Measurements from ENCODE around the gene CBS.
"Not testable (repeated sequence)": the region's sequence is repeated elsewhere in the genome, so short reads cannot be mapped to it uniquely, and the experiment has no call there.

Gene CBS
- 0.17 to 2.0 (median 0.58) reads per million in 17 experiments for total RNA-seq

GRCh38 chr21:43075170-43076022, at the start of gene CBS:
CBS (minus strand) TSS chr21:43075835; CDS start chr21:43072193, 3,642 bp downstream.
- not testable (repeated sequence) for DNase-seq

DNA sequence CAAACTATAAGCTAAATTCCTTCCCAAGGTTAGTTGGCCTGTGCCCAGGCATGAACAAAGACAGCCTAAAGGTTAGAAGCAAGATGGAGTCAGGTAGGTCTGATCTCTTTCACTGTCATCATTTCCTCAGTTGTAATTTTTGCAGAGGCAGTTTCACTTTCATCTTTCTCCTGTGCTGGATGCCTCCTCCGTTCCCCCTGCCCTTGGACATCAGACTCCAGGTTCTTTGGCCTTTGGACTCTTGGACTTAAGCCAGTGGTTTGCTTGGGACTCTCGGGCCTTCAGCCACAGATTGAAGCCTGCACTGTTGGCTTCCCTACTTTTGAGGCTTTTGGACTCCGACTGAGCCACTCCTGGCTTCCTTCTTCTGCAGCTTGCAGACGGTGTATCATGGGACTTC, 40.3 kb upstream of the CBS start:
- DNase-seq = not testable (repeated sequence)

- DNase-seq = not testable (repeated sequence)
Measured at GRCh38 chr21:43114483-43114882, 38.8 kb upstream of the CBS start.

DNA sequence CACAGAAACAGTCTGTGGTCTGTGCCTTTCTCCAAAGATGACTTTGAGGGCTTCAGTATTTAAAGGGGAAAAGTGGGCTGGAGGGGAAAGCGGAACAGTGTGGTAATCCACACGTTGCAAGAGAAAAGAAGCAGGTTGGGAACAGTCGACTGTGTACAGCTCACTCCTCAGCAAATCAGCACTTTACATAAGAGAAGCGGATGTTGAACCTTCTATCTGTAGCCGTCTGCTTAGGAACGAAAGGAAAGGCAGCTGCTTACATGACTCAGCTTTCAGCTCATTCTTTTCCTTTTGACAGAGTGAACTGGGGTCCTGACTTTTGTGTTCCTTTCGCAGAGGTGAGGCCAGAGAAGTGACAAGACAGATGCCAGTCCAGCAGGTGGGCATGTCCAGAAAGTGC, 33.4 kb upstream of the CBS start:
- DNase-seq = not testable (repeated sequence)

- not testable (repeated sequence) for DNase-seq
Measured at GRCh38 chr21:43108177-43108576, 32.5 kb upstream of the CBS start.

DNA sequence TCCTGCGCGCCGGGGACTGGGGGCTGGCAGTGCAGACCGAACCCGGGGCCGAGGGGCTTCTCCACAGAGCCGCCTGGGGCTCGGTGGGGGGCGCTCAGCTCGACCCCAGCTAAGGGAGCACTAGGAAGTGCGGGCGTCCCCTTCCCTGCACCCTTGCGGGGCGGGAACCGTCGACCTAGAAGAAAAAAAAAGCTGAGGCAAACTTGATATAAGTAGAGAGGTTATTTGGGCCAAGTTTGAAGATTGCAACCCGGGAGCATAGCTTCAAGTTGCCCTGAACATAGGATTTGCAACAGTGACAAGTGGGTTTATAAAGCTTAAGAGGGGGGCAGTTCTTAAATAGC, 32.1 kb upstream of the CBS start:
- DNase-seq = not testable (repeated sequence)

DNA sequence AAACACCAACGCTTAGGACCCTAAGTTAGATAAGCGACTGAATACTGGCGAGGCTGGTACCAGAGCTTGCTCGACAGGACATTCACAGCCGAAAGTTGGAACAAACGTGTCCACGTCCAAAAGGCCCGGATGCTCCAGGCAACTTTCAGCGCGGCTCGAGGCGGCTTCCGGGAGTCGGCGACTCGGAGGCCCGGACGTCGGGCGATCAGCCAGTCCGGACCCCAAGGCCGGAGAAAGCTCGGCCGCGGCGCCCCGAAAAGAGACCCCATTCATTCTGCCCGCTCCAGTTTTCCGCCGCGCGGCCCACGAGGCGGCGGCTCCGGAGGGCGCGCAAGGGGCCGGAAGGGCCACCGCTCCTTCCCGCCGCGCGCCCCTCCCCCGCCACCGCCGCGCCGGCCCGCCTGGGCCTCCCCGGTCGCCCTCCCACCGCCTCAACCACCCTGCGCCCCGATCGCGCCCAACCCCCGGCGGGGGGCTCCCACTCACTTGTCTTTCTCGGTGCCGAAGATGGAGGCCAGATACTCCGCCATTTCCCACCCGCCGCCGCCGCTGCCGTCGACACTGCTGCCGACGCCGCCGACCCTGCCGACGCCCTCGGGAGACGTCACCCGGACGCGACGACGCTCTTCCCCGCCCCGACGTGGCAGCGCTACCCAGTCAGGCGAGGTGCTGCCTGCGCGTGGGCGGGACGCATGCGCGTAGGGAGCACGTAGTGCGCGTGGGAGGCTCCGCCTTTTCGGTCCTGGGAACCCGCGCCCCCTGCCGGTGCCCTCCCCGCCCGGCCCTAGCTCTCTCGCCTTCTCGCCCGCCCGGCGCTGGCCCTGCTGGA, 31.5 kb upstream of the CBS start, which contains the start of gene U2AF1:
Gene U2AF1, minus strand, starts transcription at position 606 of the 829 bp plus-strand sequence. Its CDS starts 76 bp downstream, at position 530.
- peak in 3 of 4 experiments; percentile 8 to 24 (median 11) for DNase-seq

GRCh38 chr21:43104642-43105041, 29.0 kb upstream of the CBS start:
- DNase-seq = not testable (repeated sequence)

- not testable (repeated sequence) for DNase-seq
Measured at GRCh38 chr21:43102281-43102680, 26.6 kb upstream of the CBS start.

DNA sequence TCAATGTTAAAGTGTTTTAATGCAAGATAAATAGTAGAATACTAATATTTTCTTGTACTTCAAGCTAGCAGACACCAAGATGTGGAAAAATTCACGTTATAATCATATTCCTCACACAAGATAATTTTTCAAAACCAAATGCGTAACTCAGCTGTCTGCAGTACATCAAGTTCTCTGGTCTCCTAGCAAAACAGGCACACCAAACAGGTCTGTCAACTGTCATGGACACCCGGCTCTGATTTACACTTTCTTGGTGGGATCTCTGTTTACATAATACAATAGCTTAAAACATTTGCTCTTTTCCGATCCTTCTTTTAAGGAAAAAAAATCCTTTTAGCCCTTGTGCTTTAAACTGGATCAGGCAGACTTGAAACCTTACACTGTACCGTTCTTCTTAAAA, 26.0 kb upstream of the CBS start:
- not testable (repeated sequence) for DNase-seq

GRCh38 chr21:43101000-43101399, 25.4 kb upstream of the CBS start:
- not testable (repeated sequence) for DNase-seq

GRCh38 chr21:43091979-43092614, 16.5 kb upstream of the CBS start:
- DNase-seq = not testable (repeated sequence)

DNA sequence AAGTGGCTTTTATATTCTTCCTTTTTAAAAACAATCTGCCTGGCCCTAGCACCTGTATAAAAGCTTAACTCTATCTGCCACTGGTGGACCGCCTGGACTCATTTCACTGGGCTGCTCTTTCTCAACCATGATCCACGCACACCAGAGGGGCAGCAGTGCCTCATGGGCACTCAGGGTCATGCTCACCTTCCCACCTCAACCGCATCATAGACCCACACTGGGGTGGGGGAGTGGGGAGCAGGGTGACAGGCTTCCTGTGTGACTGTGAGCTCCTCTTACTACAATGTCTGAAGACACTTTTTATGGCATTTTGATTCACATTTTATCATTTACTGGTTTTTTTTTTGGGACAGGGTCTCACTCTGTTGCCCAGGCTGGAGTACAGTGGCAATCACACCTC, 15.3 kb upstream of the CBS start:
- DNase-seq = not testable (repeated sequence)

DNA sequence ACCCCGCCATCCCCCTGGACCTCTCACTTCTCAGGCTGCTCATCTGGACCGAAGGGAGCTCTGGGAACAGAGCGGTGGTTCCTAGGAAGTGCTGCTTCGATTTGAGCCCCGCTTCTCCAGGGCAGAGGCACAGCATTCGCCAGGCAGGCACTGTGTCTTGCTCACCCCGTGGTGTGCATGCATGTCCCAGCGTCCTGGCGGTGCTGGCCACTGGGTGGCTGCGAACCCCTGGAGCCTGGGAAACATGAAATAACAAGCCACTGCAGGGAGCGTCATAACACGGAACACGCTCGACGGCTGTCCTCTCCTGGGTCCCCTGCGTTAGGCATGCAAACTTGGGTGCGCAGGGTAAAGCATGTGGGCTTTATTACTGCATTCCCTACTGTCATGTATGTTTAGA, 13.8 kb upstream of the CBS start:
- not testable (repeated sequence) for DNase-seq

GRCh38 chr21:43082587-43083300, 7.1 kb upstream of the CBS start:
- not testable (repeated sequence) for DNase-seq

- DNase-seq = not testable (repeated sequence)
Measured at GRCh38 chr21:43076643-43077042, 1.0 kb upstream of the CBS start.

DNA sequence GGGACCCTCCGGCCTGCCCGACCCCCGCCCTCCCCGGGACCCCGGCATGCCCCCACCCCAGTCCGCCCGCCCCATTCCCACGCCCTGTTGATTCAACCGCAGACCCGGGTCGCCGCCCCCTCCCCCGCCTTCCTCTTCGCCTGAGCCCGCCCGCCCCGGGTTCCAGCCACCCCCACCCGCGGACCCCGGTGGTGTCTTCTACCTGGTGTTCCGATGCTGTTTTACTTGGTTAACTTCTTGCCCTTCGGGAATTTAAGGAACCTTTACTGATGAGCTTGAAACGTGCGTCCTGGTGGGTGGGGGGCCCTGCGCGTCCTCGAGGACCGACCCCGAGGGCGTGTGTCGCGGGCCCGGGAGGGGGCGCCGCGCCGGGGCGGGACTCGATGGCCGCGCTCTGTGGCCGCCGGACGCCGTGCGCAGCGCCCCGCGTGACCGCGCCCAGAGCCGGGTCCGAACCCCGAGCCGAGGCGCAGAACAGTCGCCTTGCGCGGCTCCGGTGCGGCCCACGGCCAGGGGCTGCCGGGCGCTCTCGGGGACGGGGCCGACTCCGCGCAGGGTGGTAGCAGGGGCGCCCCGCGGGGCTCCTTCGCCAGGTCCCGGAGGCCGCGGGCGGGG, 495 bp upstream of the CBS start:
- not testable (repeated sequence) for DNase-seq

- not testable (repeated sequence) for DNase-seq
Measured at GRCh38 chr21:43074401-43075169, 1.1 kb downstream of the CBS start.

- DNase-seq = not testable (repeated sequence)
Measured at GRCh38 chr21:43072742-43073141, 2.9 kb downstream of the CBS start.

- DNase-seq = not testable (repeated sequence)
Measured at GRCh38 chr21:43069682-43070081, 6.0 kb downstream of the CBS start.

GRCh38 chr21:43068065-43068464, 7.6 kb downstream of the CBS start:
- DNase-seq = not testable (repeated sequence)
